Endothelial cell (in vitro differentiated cells): Measurements from ENCODE around the gene PCGF5. TPM values are rescaled to one million over a fixed set of nuclear protein-coding genes. Genes with fewer than 3 reads are reported as not detected.
A peak's percentile ranks its signal among the peaks of the same experiment; 100 is the strongest.
"Not testable (repeated sequence)": the region's sequence is repeated elsewhere in the genome, so short reads cannot be mapped to it uniquely, and the experiment has no call there.

Experiments
- DNase-seq: peaks from one replicate; pipeline ENCODE4 v3.0.0; 2021; ENCODE audit warnings: low spot score
- H3K27ac Mint-ChIP-seq: one replicate; pipeline ENCODE4 v1.8.0; 2021; ENCODE audit warnings: mixed read lengths, inconsistent platforms; ENCODE audit not compliant: unreplicated experiment
- H3K27me3 Mint-ChIP-seq: one replicate; pipeline ENCODE4 v1.8.0; 2021; ENCODE audit warnings: mild to moderate bottlenecking, moderate library complexity, mixed read lengths, inconsistent platforms; ENCODE audit not compliant: unreplicated experiment
- H3K36me3 Mint-ChIP-seq: one replicate; pipeline ENCODE4 v1.8.0; 2021; ENCODE audit warnings: mild to moderate bottlenecking, low read depth, mixed read lengths, inconsistent platforms; ENCODE audit not compliant: unreplicated experiment
- H3K4me1 Mint-ChIP-seq: one replicate; pipeline ENCODE4 v1.8.0; 2021; ENCODE audit warnings: mild to moderate bottlenecking, mixed read lengths, inconsistent platforms; ENCODE audit not compliant: unreplicated experiment
- H3K4me3 Mint-ChIP-seq: one replicate; pipeline ENCODE4 v1.8.0; 2021; ENCODE audit warnings: mild to moderate bottlenecking, mixed read lengths, inconsistent platforms; ENCODE audit not compliant: unreplicated experiment
- H3K9me3 Mint-ChIP-seq: one replicate; pipeline ENCODE4 v1.8.0; 2021; ENCODE audit warnings: mixed read lengths, inconsistent platforms; ENCODE audit not compliant: unreplicated experiment
- CTCF ChIP-seq: fragments of 200-600 bp; sonication (generic); IDR thresholded peaks from one replicate; pipeline ENCODE4 v1.5.0; 2021; ENCODE audit warnings: antibody characterized with exemption; ENCODE audit not compliant: unreplicated experiment
- total RNA-seq: library from RNA; stranded (reverse); fragmentation: NEBNext Ultra II Directional; extraction: Animal tissue kit (Norgen Biotek cat#: 25700); gene quantifications from one replicate; pipeline ENCODE4 v1.2.1, GENCODE V29; 2021; ENCODE audit not compliant: unreplicated experiment

PCGF5 gene
- total RNA-seq, 1 donor from 2014 or later: 21.5 TPM

DNA sequence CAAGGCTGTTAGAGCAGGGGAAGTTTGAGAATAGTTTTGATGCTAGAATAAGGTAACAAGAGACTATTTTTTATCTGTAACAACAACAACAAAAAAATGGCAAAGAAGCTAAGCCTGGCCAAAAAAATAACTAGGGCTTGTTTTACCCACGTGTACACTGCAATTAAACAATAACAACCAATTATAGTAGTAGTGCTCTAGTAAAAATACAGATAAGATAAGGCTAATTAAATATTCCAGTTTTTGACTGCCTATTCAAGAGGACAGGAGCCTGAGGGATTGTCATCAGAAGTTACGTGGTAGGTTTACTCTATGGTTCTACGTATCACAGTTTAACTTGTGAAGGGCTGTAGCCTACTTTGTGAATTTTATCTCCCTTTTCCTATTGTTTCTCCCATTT, 29.2 kb downstream of the PCGF5 start:
- TF ChIP-seq CTCF: no peak
- Mint-ChIP-seq H3K4me3 (no peak overlapping the region), H3K27ac (no peak overlapping the region), H3K4me1 (peaks cover 2% of the 10 kb centered on the region), H3K9me3 (no peaks in the 10 kb centered on the region), H3K36me3 (peaks cover 8% of the 10 kb centered on the region), H3K27me3 (no peaks in the 10 kb centered on the region)
- no peak for DNase-seq

- Mint-ChIP-seq H3K36me3 (peaks cover 13% of the 10 kb centered on the region), H3K27me3 (no peaks in the 10 kb centered on the region), H3K27ac (no peak overlapping the region), H3K9me3 (no peaks in the 10 kb centered on the region), H3K4me3 (no peak overlapping the region), H3K4me1 (peaks cover 2% of the 10 kb centered on the region)
- DNase-seq: no peak
- TF ChIP-seq CTCF: no peak
Observed at GRCh38 chr10:91250341-91250740, 29.9 kb downstream of the PCGF5 start.

DNA sequence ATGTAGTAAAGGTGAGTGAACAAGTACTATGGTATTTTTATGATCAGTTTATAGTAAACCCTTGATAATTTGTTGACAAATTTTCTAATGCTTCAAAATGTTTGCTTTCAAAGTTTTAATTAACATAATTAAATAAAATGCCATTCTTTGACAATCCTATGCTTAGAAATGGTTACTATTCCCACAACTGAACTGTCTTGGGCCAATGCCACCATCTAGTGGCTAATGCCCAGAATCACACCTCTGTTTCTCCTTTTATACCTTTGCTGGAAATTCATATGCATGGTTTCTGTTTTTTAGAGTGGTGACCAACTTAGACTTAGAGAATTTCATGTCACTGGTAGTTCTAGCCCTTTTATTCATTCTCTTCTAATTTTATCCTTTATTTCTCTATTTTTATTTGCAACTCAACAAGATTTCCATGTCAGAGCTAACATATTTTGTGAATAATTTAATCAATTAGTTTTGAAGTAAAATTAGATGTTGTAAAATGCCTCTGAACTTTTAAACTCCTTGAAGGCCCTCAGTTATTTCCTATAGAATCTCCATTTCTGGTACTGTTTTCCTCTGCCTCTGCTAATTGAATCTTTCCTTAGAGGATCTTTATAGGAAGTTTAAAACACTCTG, 31.1 kb downstream of the PCGF5 start:
- no peaks in the 10 kb centered on the region for H3K9me3 Mint-ChIP-seq
- peak; percentile 88 for TF ChIP-seq CTCF
- peak; percentile 46 for DNase-seq
- H3K27me3 Mint-ChIP-seq: no peaks in the 10 kb centered on the region
- H3K4me3 Mint-ChIP-seq: no peak overlapping the region
- H3K4me1 Mint-ChIP-seq: peaks cover 2% of the 10 kb centered on the region
- peaks cover 18% of the 10 kb centered on the region for H3K36me3 Mint-ChIP-seq
- H3K27ac Mint-ChIP-seq: no peak overlapping the region

- peaks cover 18% of the 10 kb centered on the region for H3K36me3 Mint-ChIP-seq
- H3K9me3 Mint-ChIP-seq: no peaks in the 10 kb centered on the region
- TF ChIP-seq CTCF: no peak
- no peak overlapping the region for H3K4me3 Mint-ChIP-seq
- DNase-seq: no peak
- H3K27ac Mint-ChIP-seq: no peak overlapping the region
- no peaks in the 10 kb centered on the region for H3K27me3 Mint-ChIP-seq
- no peaks in the 10 kb centered on the region for H3K4me1 Mint-ChIP-seq
Observed at GRCh38 chr10:91253300-91253699, 32.8 kb downstream of the PCGF5 start.

DNA sequence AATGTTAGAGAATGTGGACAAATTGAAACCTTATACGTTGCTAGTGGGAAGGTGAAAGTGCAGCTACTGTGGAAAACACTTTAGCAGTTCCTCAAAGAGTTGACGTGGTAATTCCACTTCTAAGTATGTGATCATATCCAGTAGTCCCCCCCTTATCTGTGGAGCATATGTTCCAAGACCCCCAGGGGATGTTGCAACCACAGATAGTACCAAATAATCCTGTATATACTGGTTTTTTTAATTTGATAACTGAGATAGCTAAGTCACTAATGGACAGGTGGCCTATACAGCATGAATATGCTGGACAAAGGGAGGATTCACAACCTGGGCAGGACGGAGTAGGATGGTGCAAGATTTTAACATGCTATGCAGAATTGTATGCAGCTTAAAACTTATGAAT, 36.8 kb downstream of the PCGF5 start:
- H3K4me1 Mint-ChIP-seq: no peaks in the 10 kb centered on the region
- H3K27me3 Mint-ChIP-seq: no peaks in the 10 kb centered on the region
- DNase-seq: no peak
- no peak overlapping the region for H3K4me3 Mint-ChIP-seq
- H3K36me3 Mint-ChIP-seq: peaks cover 21% of the 10 kb centered on the region
- TF ChIP-seq CTCF: no peak
- no peaks in the 10 kb centered on the region for H3K9me3 Mint-ChIP-seq
- H3K27ac Mint-ChIP-seq: no peak overlapping the region

- not testable (repeated sequence) for H3K27ac Mint-ChIP-seq, H3K9me3 Mint-ChIP-seq, H3K4me1 Mint-ChIP-seq, DNase-seq, H3K36me3 Mint-ChIP-seq, H3K27me3 Mint-ChIP-seq, H3K4me3 Mint-ChIP-seq
Observed at GRCh38 chr10:91260417-91260816, 40.0 kb downstream of the PCGF5 start.
